ENCODE measurements around the gene CAMK2A. TPM values are rescaled to one million over a fixed set of nuclear protein-coding genes. Genes with fewer than 3 reads are reported as not detected.

CAMK2A gene
- total RNA-seq, 4 donors from 2014 or later, result 0.20 to 2.4 (median 1.3) TPM

DNA sequence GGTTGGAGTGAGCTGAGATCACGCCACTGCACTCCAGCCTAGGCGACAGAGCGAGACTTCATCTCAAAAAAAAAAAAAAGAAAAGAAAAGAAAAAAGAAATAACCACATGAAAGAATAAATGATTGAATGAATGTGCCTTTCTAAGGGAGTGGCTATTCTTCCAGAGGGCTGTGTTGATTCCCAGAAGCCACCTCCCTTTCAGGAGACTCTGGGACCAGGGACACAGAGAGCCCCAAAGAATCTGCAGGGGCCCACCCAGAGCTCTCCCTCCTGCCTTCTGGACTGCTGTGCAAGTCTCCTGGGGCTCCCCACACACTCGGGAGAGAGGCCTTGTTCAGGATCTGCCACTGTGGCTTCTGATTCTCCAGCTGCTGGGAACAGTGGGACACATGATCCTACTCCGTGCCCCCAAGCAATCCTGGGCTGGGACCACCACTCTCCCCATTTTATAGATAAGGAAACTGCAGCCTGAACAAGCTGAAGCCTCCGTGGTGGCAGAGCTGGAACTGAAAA, 23.6 kb downstream of the CAMK2A start:
- WGBS, 2 donors, result 68 to 87% methylated on average over 5 to 6 of the region's 6 CpGs
- Histone ChIP-seq H3K4me1 (peaks cover 0 to 29% (median 0%) of the 10 kb centered on the region in 4 donors), H3K36me3 (no peaks in the 10 kb centered on the region), H3K4me3 (no peak overlapping the region), H3K27ac (no peak overlapping the region), H3K27me3 (no peaks in the 10 kb centered on the region), H3K9me3 (no peaks in the 10 kb centered on the region)
- TF ChIP-seq POLR2A (IDR thresholded peaks at IDR 0.05) (no peak), EP300 (IDR thresholded peaks at IDR 0.05) (no peak), CTCF (IDR thresholded peaks at IDR 0.05) (no peak)
- no peak for DNase-seq (ENCODE audit: low spot score in 2 of 2)

- no peak for DNase-seq (ENCODE audit: low spot score in 2 of 2)
- Histone ChIP-seq H3K27me3 (no peaks in the 10 kb centered on the region), H3K36me3 (no peaks in the 10 kb centered on the region), H3K4me1 (peaks cover 0 to 22% (median 0%) of the 10 kb centered on the region in 4 donors), H3K27ac (no peak overlapping the region), H3K4me3 (no peak overlapping the region), H3K9me3 (no peaks in the 10 kb centered on the region)
- TF ChIP-seq POLR2A (IDR thresholded peaks at IDR 0.05) (no peak), EP300 (IDR thresholded peaks at IDR 0.05) (no peak), CTCF (IDR thresholded peaks at IDR 0.05) (no peak)
- WGBS, 2 donors, result 84 to 86% methylated on average over 23 of the region's 23 CpGs
Observed at GRCh38 chr5:150264667-150265603, 24.6 kb downstream of the CAMK2A start.

- Histone ChIP-seq H3K9me3 (no peaks in the 10 kb centered on the region), H3K4me3 (no peak overlapping the region), H3K27ac (no peak overlapping the region), H3K27me3 (no peaks in the 10 kb centered on the region), H3K4me1 (peaks cover 0 to 22% (median 0%) of the 10 kb centered on the region in 4 donors), H3K36me3 (no peaks in the 10 kb centered on the region)
- no peak for TF ChIP-seq POLR2A (IDR thresholded peaks at IDR 0.05)
- no peak for TF ChIP-seq CTCF (IDR thresholded peaks at IDR 0.05)
- TF ChIP-seq EP300 (IDR thresholded peaks at IDR 0.05), result no peak
- 48 to 59% methylated on average over 10 to 11 of the region's 11 CpGs for WGBS, 2 donors
- DNase-seq (ENCODE audit: low spot score in 2 of 2), result peak in 1 of 2 donors; percentile 12
Observed at GRCh38 chr5:150263801-150264621, 25.6 kb downstream of the CAMK2A start.

DNA sequence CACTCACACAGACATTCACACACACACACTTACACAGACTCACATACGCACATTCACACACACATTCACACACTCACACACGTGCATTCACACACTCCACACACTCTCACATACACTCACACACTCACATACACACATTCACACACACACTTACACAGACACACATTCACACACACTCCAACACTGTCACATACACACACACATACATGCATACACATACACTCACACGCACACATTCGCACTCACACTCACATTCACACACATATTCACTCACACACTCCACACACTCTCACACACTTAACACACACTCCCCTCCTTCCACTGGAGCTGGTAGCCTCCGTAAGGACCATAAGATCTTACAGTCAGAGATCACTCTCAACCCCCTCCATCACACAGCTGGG, 26.2 kb downstream of the CAMK2A start:
- Histone ChIP-seq H3K4me1 (peaks cover 0 to 22% (median 0%) of the 10 kb centered on the region in 4 donors), H3K36me3 (no peaks in the 10 kb centered on the region), H3K4me3 (no peak overlapping the region), H3K9me3 (no peaks in the 10 kb centered on the region), H3K27me3 (no peaks in the 10 kb centered on the region), H3K27ac (no peak overlapping the region)
- no peak for DNase-seq (ENCODE audit: low spot score in 2 of 2)
- WGBS, 2 donors, result 76 to 80% methylated on average over 5 of the region's 5 CpGs
- TF ChIP-seq POLR2A (IDR thresholded peaks at IDR 0.05) (no peak), CTCF (IDR thresholded peaks at IDR 0.05) (no peak), EP300 (IDR thresholded peaks at IDR 0.05) (no peak)

All from tibial nerve (tissue), 4 donors.